HUES64 (cell line): ENCODE measurements around the gene MECP2.
A peak's percentile ranks its signal among the peaks of the same experiment; 100 is the strongest.

Source experiments
- H3K27ac ChIP-seq: 2 replicates; pipeline ENCODE4 v1.7.0; 2013; ENCODE audit warnings: low read depth, low read length, inconsistent platforms
- H3K27me3 ChIP-seq: 2 replicates; pipeline ENCODE4 v1.6.1; 2013; ENCODE audit warnings: mild to moderate bottlenecking, low read length; ENCODE audit not compliant: insufficient read depth
- H3K36me3 ChIP-seq: 2 replicates; pipeline ENCODE4 v1.6.1; 2013; ENCODE audit warnings: mild to moderate bottlenecking, low read length; ENCODE audit not compliant: insufficient read depth
- H3K4me1 ChIP-seq: 2 replicates; pipeline ENCODE4 v1.6.1; 2013; ENCODE audit warnings: mild to moderate bottlenecking, low read length, moderate library complexity; ENCODE audit not compliant: insufficient read depth
- H3K4me3 ChIP-seq: 2 replicates; pipeline ENCODE4 v1.5.1; 2013; ENCODE audit warnings: mild to moderate bottlenecking, low read length, moderate library complexity
- H3K9ac ChIP-seq: 2 replicates; pipeline ENCODE4 v1.6.1; 2013; ENCODE audit warnings: mild to moderate bottlenecking, low read depth, low read length
- H3K9me3 ChIP-seq: 2 replicates; pipeline ENCODE4 v1.6.1; 2013; ENCODE audit warnings: low read depth, low read length; ENCODE audit not compliant: insufficient read depth
- WGBS: fragments of 150-250, 120-280 bp; methylation state at CpG from one replicate; pipeline ENCODE4 v1.1.7; 2013; ENCODE audit warnings: missing lambda C conversion rate; 5-methylcytosine and 5-hydroxymethylcytosine counted together

Gene MECP2

DNA sequence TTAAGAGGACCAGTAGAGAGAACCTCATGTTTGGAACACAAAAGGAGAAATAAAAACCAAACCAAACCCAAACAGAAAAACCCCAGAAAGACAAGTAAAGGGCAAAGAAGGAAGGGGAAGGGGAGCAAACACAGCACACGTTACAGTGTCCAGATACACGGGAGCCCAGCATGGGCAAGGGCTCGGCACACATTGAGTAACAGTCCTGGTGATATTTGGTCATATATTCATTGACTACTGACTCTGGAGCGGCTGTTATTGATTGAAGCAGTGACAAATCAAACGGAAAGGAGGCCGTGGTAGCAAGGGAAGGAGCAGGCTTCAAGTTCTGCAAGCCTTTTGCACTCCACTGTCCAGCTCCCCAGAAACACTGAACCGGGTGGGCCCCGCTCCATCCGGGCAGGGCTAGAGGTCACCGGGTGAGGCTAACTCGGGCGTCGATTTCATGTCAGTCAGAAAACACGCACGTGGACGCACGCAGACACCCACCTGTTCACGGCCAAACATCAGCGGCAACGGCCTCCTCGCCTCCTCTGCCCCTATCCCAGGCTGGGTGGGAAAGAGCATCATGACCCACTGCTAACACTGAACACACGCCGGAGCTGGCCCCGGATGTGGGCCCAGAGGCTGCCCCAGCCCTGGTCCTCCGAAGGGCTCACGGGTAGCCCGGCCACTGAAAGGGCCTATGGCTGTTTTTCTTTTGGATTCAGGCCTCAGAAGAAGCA, 74.1 kb downstream of the MECP2 start:
- no peak overlapping the region for H3K9ac ChIP-seq
- H3K27me3 ChIP-seq = no peaks in the 10 kb centered on the region
- 92% methylated on average over 27 of the region's 27 CpGs for WGBS
- peaks cover 3% of the 10 kb centered on the region; the same call in 1 of the 2 replicates for H3K4me1 ChIP-seq
- H3K9me3 ChIP-seq = no peaks in the 10 kb centered on the region
- no peak overlapping the region for H3K27ac ChIP-seq
- no peak overlapping the region for H3K4me3 ChIP-seq
- peaks cover 7% of the 10 kb centered on the region; the same call in 1 of the 2 replicates for H3K36me3 ChIP-seq

DNA sequence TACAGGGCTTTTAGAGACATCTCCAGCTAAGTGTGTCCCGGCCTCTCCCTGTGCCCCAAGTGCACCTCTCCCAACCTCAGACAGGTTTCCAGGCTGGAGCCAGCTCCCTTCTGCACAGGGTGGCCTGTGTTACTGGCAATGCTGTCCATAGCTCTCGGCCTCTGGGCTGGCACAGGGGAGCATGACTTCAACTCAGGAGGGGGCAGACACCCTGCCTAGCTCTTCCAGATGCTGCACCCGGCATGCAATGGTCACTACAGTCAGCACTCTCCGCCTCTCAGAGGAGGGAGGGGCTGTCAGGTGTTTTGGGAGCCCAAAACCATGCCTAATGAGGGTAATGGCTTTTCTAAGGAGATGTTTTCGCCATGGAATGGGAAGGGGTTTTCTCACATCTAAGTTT, 75.4 kb downstream of the MECP2 start:
- Histone ChIP-seq H3K27me3 (no peaks in the 10 kb centered on the region), H3K4me3 (no peak overlapping the region), H3K9me3 (no peaks in the 10 kb centered on the region), H3K9ac (no peak overlapping the region), H3K4me1 (peaks cover 3% of the 10 kb centered on the region; the same call in 1 of the 2 replicates), H3K27ac (no peak overlapping the region; the same call in 1 of the 2 replicates), H3K36me3 (peaks cover 7% of the 10 kb centered on the region)
- WGBS = 65% methylated on average over 5 of the region's 5 CpGs

DNA sequence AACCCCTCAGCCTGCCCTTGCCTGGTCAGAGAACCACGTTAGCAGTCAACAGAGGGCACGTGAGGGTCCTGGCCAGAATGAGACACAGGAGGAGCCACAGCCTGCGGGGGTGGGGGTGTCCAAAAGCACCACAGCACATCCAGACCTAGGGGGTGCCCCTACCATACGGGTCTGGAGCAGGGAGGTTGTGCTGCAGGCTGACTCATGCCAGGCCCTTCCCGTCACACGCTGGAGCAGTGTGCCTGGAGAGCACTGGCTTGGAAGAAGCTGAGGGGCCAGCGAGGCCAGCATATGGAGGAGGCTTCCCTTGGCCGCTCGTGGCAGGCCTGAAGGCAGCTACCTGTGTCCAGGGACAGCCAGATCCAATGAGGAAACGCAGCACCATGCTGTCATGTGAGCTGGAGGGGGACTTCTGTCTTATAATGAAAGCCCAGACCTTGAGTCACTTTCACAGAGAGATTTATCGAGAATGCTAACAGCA, 76.3 kb downstream of the MECP2 start:
- peaks cover 17% of the 10 kb centered on the region for H3K36me3 ChIP-seq
- no peaks in the 10 kb centered on the region for H3K9me3 ChIP-seq
- peaks cover 3% of the 10 kb centered on the region; the same call in 1 of the 2 replicates for H3K4me1 ChIP-seq
- H3K4me3 ChIP-seq = no peak overlapping the region
- H3K27me3 ChIP-seq = no peaks in the 10 kb centered on the region
- H3K27ac ChIP-seq = peak overlapping the region; percentile 35; the same call in 1 of the 2 replicates
- 80% methylated on average over 11 of the region's 11 CpGs for WGBS
- no peak overlapping the region for H3K9ac ChIP-seq

DNA sequence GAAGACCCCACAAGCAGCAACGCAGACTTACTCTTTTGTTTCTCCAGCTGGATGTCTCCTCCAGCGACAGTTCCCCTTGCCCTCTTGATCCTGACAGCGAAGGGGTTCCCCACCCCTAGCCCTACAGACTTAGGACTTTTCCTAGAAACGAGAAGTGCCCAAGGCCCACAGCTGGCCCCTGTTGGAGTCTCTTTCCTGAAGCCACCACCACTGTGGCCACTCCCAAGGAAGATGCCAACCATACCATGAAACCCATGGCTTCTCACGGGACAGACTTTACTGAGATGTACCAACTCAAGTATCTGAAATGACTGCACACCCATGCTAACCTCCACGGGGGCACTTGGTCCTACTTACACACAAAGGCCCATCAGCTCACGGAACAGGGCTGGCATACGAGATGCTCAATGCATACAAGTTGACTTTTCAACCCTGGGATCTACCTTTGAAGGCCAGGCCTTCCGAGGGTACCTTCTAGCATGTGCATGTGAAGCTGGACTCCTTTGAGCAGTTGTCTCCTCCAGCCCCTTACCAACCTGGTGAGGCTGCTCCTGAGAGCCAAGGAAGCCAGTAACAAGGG, 76.9 kb downstream of the MECP2 start:
- H3K4me3 ChIP-seq = peak overlapping the region; percentile 50
- H3K36me3 ChIP-seq = peaks cover 20% of the 10 kb centered on the region
- H3K27ac ChIP-seq = peak overlapping the region; percentile 74
- H3K9ac ChIP-seq = peak overlapping the region; percentile 83
- H3K4me1 ChIP-seq = peaks cover 3% of the 10 kb centered on the region; the same call in 1 of the 2 replicates
- no peaks in the 10 kb centered on the region for H3K27me3 ChIP-seq
- H3K9me3 ChIP-seq = no peaks in the 10 kb centered on the region
- 90% methylated on average over 9 of the region's 9 CpGs for WGBS

DNA sequence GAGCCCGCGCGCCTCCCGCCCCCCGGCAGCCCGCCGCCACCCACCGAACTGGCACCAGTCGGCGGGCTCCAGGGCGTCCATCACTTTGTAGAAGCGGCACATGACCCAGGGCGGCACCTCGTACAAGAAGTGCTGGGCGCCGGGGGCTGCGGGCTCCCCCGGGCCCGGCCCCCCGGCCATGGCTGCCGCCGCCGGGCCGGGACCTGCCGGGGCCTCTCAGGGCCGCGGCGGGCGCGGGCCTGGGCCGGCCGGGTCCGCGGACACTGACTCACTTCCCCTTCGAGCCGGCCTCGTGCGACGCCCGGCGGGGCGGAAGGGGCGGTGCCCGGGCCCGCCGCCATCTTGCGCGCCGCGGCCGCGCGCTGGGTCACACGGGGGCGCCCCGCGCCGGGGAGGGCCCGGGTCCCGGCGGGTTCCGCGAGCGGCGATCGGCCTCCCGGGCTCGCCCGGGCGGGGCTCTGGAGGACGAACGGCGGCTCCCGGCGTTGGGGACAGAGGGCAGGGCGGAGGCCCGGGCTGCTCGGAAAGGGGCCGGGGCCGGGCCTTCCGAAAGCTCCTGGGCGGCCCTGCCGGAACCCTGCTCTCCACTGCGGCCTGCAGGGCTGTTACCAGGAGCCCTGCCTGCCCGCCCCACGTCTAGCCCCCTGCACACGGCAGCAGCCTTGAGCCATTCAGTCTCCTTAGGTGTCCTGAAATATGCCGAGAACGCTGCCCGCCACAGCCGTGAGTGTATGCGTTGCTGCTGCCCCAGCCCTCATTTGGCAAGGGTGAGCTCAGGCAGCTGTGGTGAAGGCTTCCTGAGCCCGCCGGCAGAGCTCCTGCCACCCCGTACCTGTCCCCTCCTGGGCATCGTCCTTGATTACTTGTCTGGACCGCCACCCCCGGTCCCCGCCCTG, 77.6 kb downstream of the MECP2 start, which contains the start of gene IRAK1:
Gene IRAK1 (minus strand): TSS at position 270 of the 896 bp plus-strand sequence. CDS start 90 bp downstream, at position 180.
- H3K36me3 ChIP-seq = peaks cover 23% of the 10 kb centered on the region
- peak within 1 kb of the TSS; percentile 83 for H3K9ac ChIP-seq
- no peaks in the 10 kb centered on the region for H3K27me3 ChIP-seq
- peak within 1 kb of the TSS; percentile 74 for H3K27ac ChIP-seq
- H3K9me3 ChIP-seq = no peaks in the 10 kb centered on the region
- H3K4me3 ChIP-seq = peak within 1 kb of the TSS; percentile 50
- 15% methylated on average over 99 of the region's 99 CpGs for WGBS
- peaks cover 3% of the 10 kb centered on the region; the same call in 1 of the 2 replicates for H3K4me1 ChIP-seq

DNA sequence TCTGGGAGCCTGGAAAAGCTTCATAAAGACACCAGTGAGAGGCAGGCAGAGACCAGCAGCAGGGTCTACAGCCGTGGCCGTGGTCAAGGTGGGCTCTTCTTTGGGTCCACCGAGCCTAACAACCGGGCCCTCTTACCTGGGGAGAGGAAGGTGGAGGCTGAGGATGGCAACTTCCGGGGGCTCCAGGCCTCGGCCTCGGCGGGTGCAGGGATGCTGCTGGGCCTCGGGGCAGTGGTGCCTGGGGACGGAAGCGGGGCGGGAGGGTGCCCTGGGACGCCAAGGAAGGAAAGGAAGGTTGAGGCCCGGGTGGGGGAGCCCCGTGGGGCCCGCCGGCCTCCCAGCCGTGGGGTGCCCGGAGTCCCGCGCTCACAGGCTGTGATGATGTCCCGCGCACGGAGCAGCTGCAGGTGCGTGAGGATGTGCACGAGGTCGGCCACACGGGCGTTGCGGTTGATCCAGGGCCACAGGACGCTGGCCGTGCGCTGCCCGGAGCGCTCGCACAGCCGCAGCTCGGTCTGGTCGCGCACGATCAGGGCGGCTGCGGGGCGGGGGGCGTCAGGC, 78.4 kb downstream of the MECP2 start:
- Histone ChIP-seq H3K4me1 (peaks cover 3% of the 10 kb centered on the region; the same call in 1 of the 2 replicates), H3K9me3 (no peaks in the 10 kb centered on the region), H3K27ac (no peak overlapping the region; the same call in 1 of the 2 replicates), H3K27me3 (no peaks in the 10 kb centered on the region), H3K9ac (peak overlapping the region; percentile 83), H3K4me3 (peak overlapping the region; percentile 50), H3K36me3 (peaks cover 23% of the 10 kb centered on the region)
- WGBS = 74% methylated on average over 45 of the region's 45 CpGs

DNA sequence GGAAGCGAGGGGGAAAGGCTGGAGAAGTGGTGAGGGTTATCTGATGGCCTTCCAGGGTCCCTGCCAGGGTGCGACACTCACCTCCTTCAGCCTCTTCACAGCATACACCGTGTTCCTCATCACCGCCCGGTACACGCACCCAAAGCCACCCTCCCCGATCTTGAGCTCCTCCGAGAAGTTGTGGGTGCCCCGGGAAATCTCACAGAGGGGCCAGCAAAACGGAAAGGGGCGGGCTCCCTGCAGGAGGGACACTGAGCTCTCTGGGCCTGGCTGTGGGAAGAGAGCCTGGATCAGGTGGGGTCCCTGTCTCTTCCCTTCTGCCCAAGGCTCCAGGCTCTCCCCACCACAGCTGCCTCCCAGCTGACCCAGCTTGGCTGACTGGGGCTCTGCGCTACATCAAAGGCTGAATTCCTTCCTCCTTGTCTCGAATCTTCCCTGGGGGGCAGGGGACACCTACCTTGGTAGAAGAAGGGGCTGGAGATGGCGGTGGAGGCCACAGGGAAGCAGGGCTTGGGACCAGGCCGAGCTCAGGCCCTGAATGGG, 78.9 kb downstream of the MECP2 start:
- no peak overlapping the region for H3K27ac ChIP-seq

DNA sequence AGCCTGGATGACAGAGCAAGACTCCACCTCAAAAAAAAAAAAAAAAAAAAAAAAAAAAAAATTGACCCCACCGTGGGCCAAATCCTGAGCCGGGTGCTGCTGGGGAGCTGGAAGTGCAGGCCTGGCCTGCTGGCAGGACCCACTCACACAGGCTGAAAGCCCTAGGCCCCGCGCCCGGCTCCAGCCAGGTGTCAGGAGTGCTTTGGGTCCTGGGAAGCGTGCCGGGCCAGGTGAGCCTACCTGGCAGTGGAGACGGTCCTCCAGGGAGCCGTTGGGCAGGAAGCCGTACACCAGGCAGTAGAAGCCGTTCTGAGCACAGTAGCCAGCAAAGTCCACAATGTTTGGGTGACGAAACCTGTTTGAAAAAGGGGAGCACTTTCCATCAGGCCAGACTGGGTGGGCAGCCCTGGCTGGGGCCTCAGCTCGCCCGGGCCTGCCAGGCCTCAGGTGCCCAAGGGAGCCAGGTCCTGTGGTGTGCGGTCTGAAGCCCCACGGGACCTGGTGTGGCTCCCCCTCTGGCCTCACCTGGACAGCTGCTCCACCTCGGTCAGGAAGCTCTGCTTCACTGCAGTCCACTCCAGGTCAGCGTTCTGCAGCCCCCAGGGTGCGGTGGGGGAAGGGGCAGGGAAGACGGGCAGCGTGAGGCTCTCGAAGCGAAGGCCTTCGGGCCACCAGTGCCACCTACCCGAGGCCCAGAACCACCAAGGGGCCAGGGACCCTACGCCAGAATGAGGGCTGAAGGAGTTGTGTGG, 79.6 kb downstream of the MECP2 start:
- Histone ChIP-seq H3K4me3 (no peak overlapping the region), H3K27me3 (no peaks in the 10 kb centered on the region), H3K9ac (no peak overlapping the region), H3K36me3 (peaks cover 23% of the 10 kb centered on the region), H3K27ac (no peak overlapping the region), H3K9me3 (no peaks in the 10 kb centered on the region), H3K4me1 (peaks cover 3% of the 10 kb centered on the region; the same call in 1 of the 2 replicates)
- WGBS = 96% methylated on average over 26 of the region's 26 CpGs

More for the DNA sequence above, 78.9 kb downstream of the MECP2 start:
- Histone ChIP-seq H3K9me3 (no peaks in the 10 kb centered on the region), H3K9ac (peak overlapping the region; percentile 83), H3K4me3 (peak overlapping the region; percentile 50), H3K4me1 (peaks cover 3% of the 10 kb centered on the region; the same call in 1 of the 2 replicates), H3K36me3 (peaks cover 23% of the 10 kb centered on the region), H3K27me3 (no peaks in the 10 kb centered on the region)
- WGBS = 92% methylated on average over 14 of the region's 15 CpGs

DNA sequence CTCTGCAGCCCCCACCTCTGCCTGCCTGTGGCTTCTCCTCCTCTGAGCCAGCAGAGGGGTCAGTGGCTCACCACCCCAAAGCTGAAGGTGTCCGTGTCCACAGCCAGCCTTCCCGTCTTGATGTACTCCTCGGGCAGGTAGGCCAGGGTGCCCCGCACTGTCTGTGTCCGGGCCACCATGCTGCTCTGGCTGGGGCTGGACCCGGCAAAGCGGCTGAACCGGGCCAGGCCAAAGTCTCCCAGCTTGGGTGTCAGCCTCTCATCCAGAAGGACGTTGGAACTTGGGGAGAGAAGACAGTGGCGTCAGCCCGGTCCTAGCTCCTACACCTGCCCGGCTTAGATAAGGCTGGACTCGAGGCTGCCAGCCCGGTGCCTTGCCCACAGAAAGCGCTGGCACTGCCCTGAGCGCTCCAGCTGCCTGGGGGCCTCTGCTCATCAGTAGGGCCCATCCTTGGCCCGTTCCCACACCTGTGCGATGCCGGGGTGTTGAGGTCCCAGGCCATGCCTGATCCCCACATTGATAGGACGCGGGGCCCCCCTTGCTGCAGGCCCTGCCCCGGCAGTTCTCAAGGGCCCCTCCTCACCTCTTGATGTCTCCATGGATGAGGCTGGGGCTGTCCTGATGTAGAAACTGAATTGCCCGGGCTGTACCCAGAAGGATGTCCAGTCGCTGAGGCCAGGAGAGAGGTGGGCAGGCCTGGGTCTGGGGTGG, 81.0 kb downstream of the MECP2 start:
- 95% methylated on average over 24 of the region's 24 CpGs for WGBS
- no peaks in the 10 kb centered on the region for H3K9me3 ChIP-seq

More for the DNA sequence above, 81.0 kb downstream of the MECP2 start:
- Histone ChIP-seq H3K27ac (no peak overlapping the region), H3K4me1 (no peaks in the 10 kb centered on the region; the same call in 1 of the 2 replicates), H3K36me3 (peaks cover 23% of the 10 kb centered on the region), H3K27me3 (no peaks in the 10 kb centered on the region), H3K4me3 (no peak overlapping the region), H3K9ac (no peak overlapping the region)
